Duodenal mucosa (tissue), 2 donors: ENCODE results near the gene SDR39U1.

ENCODE experiments used
- H3K27ac ChIP-seq: one replicate; pipeline ENCODE4 v1.7.0; 2013; ENCODE audit warnings: low read depth, low read length
- H3K27me3 ChIP-seq, 2 donors: one replicate each; pipeline ENCODE4 v1.7.0; 2013; ENCODE audit warnings: low read length in 2 of 2, control low read depth in 1 of 2; ENCODE audit not compliant: insufficient read depth in 2 of 2, control insufficient read depth in 1 of 2
- H3K36me3 ChIP-seq, 2 donors: one replicate each; pipeline ENCODE4 v1.7.0; 2013; ENCODE audit warnings: low read length in 2 of 2, control low read depth in 1 of 2; ENCODE audit not compliant: insufficient read depth in 2 of 2, control insufficient read depth in 1 of 2
- H3K4me1 ChIP-seq, 2 donors: one replicate each; pipeline ENCODE4 v1.7.0; 2013; ENCODE audit warnings: low read length in 2 of 2, control low read depth in 1 of 2; ENCODE audit not compliant: insufficient read depth in 2 of 2, control insufficient read depth in 1 of 2
- H3K4me3 ChIP-seq, 2 donors: one replicate each; pipeline ENCODE4 v1.7.0; 2013; ENCODE audit warnings: low read length in 2 of 2, low read depth in 1 of 2
- H3K9ac ChIP-seq, 2 donors: one replicate each; pipeline ENCODE4 v1.7.0; 2013; ENCODE audit warnings: low read length in 2 of 2, low read depth in 1 of 2
- H3K9me3 ChIP-seq, 2 donors: one replicate each; pipeline ENCODE4 v1.7.0; 2013; ENCODE audit warnings: low read length in 2 of 2, control low read depth in 1 of 2; ENCODE audit not compliant: control insufficient read depth in 1 of 2

The SDR39U1 gene

GRCh38 chr14:24435998-24436354 is 6.6 kb downstream of the SDR39U1 start:
- Histone ChIP-seq H3K4me1 (peaks cover 34 to 37% of the 10 kb centered on the region in 2 donors), H3K9ac (no peak overlapping the region), H3K36me3 (peaks cover 50 to 72% of the 10 kb centered on the region in 2 donors), H3K4me3 (no peak overlapping the region), H3K27ac (no peak overlapping the region), H3K27me3 (no peaks in the 10 kb centered on the region), H3K9me3 (no peaks in the 10 kb centered on the region)

DNA sequence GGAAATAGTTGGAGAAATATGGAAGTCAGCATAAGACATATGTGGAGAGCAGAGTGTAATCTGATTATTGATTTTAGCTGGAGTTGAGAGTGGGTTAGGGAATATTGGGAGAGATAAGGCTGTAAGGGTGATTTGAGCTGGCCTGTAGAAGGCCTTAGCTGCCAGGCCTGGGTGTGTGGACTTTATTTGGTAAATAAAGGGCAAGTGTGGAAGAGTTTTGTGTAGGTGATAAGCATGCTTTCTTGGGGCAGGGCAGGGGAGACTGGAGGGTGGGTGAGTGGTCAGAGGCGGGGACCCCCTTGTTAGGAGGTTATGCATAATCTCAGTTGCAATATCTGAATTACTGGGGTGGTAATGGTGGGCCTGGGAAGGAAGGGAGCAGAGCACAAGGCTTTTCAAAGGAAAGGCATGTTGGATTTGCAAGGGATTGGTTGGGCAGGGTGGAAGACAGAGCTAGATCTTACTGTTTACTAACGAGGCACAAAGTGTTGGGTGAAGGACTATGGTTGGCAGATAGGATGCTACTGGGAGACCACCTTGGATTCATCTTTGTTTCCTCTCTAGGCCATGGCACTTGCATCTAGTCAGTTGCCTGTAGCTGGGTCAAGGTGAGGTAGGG is 7.3 kb downstream of the SDR39U1 start:
- Histone ChIP-seq H3K9ac (no peak overlapping the region), H3K9me3 (no peaks in the 10 kb centered on the region), H3K4me1 (peaks cover 32 to 36% of the 10 kb centered on the region in 2 donors), H3K27me3 (no peaks in the 10 kb centered on the region), H3K36me3 (peaks cover 50 to 67% of the 10 kb centered on the region in 2 donors), H3K27ac (no peak overlapping the region), H3K4me3 (no peak overlapping the region)

GRCh38 chr14:24434676-24435075 is 7.9 kb downstream of the SDR39U1 start:
- no peak overlapping the region for H3K4me3 ChIP-seq
- no peaks in the 10 kb centered on the region for H3K27me3 ChIP-seq
- H3K9ac ChIP-seq, result no peak overlapping the region
- H3K27ac ChIP-seq, result no peak overlapping the region
- H3K9me3 ChIP-seq, result no peaks in the 10 kb centered on the region
- H3K4me1 ChIP-seq, result peaks cover 31 to 34% of the 10 kb centered on the region in 2 donors
- H3K36me3 ChIP-seq, result peaks cover 50 to 61% of the 10 kb centered on the region in 2 donors

GRCh38 chr14:24434036-24434435 is 8.5 kb downstream of the SDR39U1 start:
- Histone ChIP-seq H3K27me3 (no peaks in the 10 kb centered on the region), H3K9me3 (no peaks in the 10 kb centered on the region), H3K36me3 (peaks cover 46 to 54% of the 10 kb centered on the region in 2 donors), H3K27ac (no peak overlapping the region), H3K4me3 (no peak overlapping the region), H3K4me1 (peaks cover 36 to 40% of the 10 kb centered on the region in 2 donors), H3K9ac (no peak overlapping the region)

- peaks cover 31 to 39% of the 10 kb centered on the region in 2 donors for H3K36me3 ChIP-seq
- H3K27ac ChIP-seq, result no peak overlapping the region
- no peaks in the 10 kb centered on the region for H3K9me3 ChIP-seq
- H3K4me3 ChIP-seq, result peak overlapping the region; percentile 8 to 97
- H3K9ac ChIP-seq, result peak overlapping the region in 1 of 2 donors; percentile 25
- H3K27me3 ChIP-seq, result no peaks in the 10 kb centered on the region
- H3K4me1 ChIP-seq, result peaks cover 51 to 55% of the 10 kb centered on the region in 2 donors
Measured at GRCh38 chr14:24432259-24433131, 10.1 kb downstream of the SDR39U1 start.

DNA sequence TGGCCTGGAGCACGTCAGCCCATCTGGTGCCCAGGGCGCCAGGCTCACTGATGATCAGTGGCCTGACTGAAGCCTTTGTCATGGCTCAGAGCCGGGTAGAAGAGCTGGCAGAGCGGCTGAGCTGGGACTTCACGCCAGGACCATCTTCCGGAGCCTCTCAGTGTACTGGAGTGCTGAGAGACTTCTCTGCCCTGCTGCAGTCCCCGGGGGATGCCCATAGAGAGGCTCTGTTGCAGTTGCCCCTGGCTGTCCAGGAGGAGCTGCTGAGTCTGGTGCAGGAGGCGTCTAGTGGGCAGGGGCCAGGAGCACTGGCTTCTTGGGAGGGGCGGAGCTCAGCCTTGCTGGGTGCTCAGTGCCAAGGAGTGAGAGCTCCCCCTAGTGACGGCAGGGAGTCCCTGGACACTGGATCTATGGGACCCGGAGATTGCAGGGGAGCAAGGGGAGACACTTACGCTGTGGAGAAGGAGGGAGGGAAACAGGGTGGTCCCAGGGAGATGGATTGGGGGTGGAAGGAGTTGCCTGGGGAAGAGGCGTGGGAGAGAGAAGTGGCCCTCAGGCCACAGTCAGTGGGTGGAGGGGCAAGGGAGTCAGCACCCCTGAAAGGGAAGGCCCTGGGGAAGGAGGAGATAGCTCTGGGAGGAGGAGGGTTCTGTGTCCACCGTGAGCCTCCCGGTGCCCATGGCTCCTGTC is 10.9 kb downstream of the SDR39U1 start:
- Histone ChIP-seq H3K9me3 (no peaks in the 10 kb centered on the region), H3K36me3 (peaks cover 23 to 31% of the 10 kb centered on the region in 2 donors), H3K4me1 (peaks cover 48 to 52% of the 10 kb centered on the region in 2 donors), H3K27me3 (no peaks in the 10 kb centered on the region), H3K9ac (peak overlapping the region; percentile 98 to 100), H3K4me3 (peak overlapping the region; percentile 96 to 97), H3K27ac (peak overlapping the region; percentile 26)

GRCh38 chr14:24430682-24431568 is 11.7 kb downstream of the SDR39U1 start:
- peaks cover 22 to 25% of the 10 kb centered on the region in 2 donors for H3K36me3 ChIP-seq
- peak overlapping the region; percentile 96 to 97 for H3K4me3 ChIP-seq
- H3K27me3 ChIP-seq, result no peaks in the 10 kb centered on the region
- peak overlapping the region; percentile 98 to 100 for H3K9ac ChIP-seq
- H3K27ac ChIP-seq, result peak overlapping the region; percentile 96
- H3K4me1 ChIP-seq, result peaks cover 52 to 56% of the 10 kb centered on the region in 2 donors
- H3K9me3 ChIP-seq, result no peaks in the 10 kb centered on the region

DNA sequence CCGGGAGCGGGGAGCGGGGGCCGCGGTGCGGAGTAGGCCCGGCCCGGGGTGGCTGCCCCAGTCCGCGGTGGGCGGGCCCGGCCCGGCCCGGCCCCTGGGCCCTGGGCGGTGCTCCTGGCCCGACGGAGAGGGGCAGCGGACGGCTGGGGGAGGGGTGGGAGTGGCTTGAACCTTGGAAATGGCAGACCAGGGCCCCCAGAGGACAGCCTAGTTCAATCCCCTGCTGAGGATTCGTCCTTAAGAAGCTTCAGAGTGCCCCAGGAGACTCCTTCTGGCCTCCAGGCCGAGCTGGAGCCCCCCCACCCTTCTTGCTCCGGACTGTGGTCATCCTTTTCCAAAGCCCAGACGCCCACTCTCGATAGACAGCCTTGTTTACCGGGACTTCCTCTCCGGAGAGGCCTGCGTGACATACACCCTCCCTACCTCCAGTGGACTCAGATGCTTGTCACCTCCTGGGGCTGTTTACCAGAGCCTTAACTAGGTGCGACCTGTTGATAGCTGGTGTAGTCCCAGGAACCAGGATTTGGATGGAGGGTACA is 12.4 kb downstream of the SDR39U1 start:
- Histone ChIP-seq H3K9me3 (no peaks in the 10 kb centered on the region), H3K4me3 (peak overlapping the region; percentile 96 to 97), H3K27me3 (no peaks in the 10 kb centered on the region), H3K36me3 (peaks cover 20 to 25% of the 10 kb centered on the region in 2 donors), H3K9ac (peak overlapping the region; percentile 98 to 100), H3K27ac (peak overlapping the region; percentile 96), H3K4me1 (peaks cover 55 to 63% of the 10 kb centered on the region in 2 donors)

DNA sequence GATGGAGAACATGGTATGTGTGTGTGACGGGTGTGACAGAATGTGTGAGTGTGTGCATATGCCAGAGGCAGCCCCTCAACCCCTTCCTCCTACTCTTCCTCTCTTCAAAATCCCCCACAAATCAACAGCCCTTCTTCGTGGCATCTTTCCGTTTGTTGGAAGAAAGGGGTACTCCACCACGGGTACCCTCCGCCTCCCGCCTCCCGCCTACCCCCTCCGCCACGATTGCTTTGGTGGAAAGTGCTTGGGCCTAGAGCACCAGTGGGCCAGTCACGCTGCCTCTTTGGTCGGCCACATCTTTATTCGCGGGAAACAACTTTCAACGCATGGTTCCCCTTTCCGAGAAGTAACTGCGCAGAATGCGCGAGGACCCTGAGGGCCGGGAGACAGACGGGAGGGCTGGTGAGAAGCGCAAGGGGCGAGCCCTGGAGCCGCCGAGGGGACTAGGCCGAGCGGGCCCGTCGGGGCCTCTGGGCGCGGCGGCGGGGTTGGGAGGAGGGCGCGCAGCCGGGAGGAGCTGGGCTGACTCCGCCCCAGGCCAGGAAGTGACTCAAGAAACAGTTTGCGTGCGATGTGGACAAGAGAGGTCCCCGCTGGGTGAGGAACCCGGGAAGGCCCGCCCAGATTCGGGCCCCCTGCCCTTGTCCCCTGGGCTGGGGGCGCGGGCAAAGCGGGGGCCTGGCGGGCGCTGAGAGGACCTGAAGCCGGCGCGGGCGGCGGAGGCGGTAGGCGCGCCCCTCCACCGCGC is 13.0 kb downstream of the SDR39U1 start, which contains the start of the genes CBLN3 and KHNYN:
Gene CBLN3 (minus strand): TSS at position 274 of the 748 bp plus-strand sequence. CDS start 614 bp downstream, outside the sequence.
Gene KHNYN (plus strand): TSS at position 560 of the 748 bp plus-strand sequence. CDS start 777 bp downstream, outside the sequence.
- H3K36me3 ChIP-seq, result peaks cover 20 to 25% of the 10 kb centered on the region in 2 donors
- peaks cover 60 to 66% of the 10 kb centered on the region in 2 donors for H3K4me1 ChIP-seq
- peak within 1 kb of the TSS; percentile 96 to 97 for H3K4me3 ChIP-seq

More for the DNA sequence above, 13.0 kb downstream of the SDR39U1 start, which contains the start of the genes CBLN3 and KHNYN:
- peak within 1 kb of the TSS; percentile 98 to 100 for H3K9ac ChIP-seq
- no peaks in the 10 kb centered on the region for H3K27me3 ChIP-seq
- peak within 1 kb of the TSS; percentile 96 for H3K27ac ChIP-seq
- no peaks in the 10 kb centered on the region for H3K9me3 ChIP-seq
